Brain microvascular endothelial cell (primary cell): ENCODE measurements around the gene HSBP1L1.
"Not testable (repeated sequence)": the region's sequence is repeated elsewhere in the genome, so short reads cannot be mapped to it uniquely, and the experiment has no call there.

Experiments used
- DNase-seq: peaks from one replicate; pipeline ENCODE4 v3.0.0-alpha.2; 2020
- H3K27ac ChIP-seq: fragments of 250-450 bp; sonication (Bioruptor Pico); 2 replicates; pipeline ENCODE4 v1.5.1; 2020; ENCODE audit warnings: mild to moderate bottlenecking, moderate library complexity
- H3K27me3 ChIP-seq: fragments of 250-450 bp; sonication (Bioruptor Pico); replicated peaks from 2 replicates; pipeline ENCODE4 v1.5.1; 2020; ENCODE audit warnings: mild to moderate bottlenecking
- H3K36me3 ChIP-seq: fragments of 250-450 bp; sonication (Bioruptor Pico); replicated peaks from 2 replicates; pipeline ENCODE4 v1.5.1; 2020; ENCODE audit warnings: mild to moderate bottlenecking
- H3K4me3 ChIP-seq: 2 replicates; pipeline ENCODE4 v1.5.1; 2011; ENCODE audit warnings: low read depth, mild to moderate bottlenecking, control low read depth, low read length, moderate library complexity
- CTCF ChIP-seq: IDR thresholded peaks from 2 replicates; pipeline ENCODE4 v1.5.1; 2011; ENCODE audit warnings: low read depth, mild to moderate bottlenecking, moderate library complexity, low read length, control low read depth, inconsistent platforms; ENCODE audit errors: missing control alignments
- in situ Hi-C: cut with HindIII; loops from 2 replicates; pipeline ENCODE4 v1.10.0; 2017; ENCODE audit warnings: low sequenced_read_pairs, low pct_ligation_motif_present

Gene HSBP1L1

DNA sequence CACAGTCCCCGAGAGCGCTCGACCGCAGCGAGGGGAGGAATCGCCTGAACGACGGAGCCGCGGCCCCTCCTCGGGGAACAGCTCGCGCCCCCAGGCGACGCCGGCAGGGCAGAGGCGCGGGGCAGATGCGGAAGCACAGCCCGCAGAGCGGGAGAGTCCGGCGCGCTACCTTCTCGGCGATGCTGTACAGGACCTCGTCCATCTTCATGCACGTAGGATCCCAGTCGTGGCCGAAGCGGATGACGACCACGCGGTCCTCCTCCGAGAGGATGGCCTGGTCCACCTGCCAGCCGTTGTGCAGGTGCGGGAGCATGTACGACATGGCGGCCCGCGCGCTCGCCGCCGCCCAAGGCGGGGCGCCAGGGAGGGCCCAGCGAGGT, 23.6 kb downstream of the HSBP1L1 start:
- DNase-seq, result peak; percentile 18
- TF ChIP-seq CTCF, result peak; percentile 42
- Histone ChIP-seq H3K27me3 (no peaks in the 10 kb centered on the region), H3K36me3 (peaks cover 3% of the 10 kb centered on the region), H3K27ac (peak overlapping the region; percentile 80), H3K4me3 (peak overlapping the region; percentile 79)
- in situ Hi-C loops, result no loop called here

DNA sequence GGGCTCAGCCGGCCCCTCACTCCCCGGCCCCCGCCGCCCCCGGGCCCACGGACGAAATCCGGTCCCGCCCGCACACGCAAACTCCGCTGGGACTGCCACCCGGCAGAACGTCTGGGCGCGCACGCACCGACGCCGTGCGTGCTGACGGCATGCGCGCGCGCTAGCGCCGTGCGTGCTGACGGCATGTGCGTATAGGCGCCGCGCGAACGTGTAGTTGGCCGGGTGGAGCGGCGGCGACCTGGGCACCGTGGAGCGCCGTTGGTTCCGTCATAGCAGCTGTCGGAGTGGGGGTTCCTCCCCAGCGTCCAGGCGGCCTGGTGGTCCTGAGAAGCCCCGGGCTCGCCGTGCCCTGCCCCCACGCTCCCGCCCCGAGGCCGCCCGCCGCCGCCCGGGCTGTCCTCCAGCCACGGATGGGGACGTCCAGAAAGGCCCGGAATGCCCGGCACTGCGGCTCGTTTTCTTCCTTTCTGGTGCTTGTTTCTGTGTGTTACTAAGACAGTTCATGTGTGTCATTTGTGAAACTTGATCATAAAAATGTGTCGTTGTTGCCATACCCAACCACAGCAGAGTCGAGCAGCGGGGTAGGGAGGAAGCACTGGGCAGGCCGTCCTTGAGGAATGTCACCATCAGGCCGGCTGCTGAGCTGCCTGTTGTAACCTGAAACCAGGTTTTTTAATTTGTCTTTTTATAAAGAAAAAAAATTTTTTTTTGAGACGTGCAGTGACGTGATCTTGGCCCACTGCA, 24.2 kb downstream of the HSBP1L1 start, which contains the start of gene TXNL4A:
Gene TXNL4A (minus strand): TSS at position 113 of the 744 bp plus-strand sequence. CDS start 171 bp downstream, outside the sequence.
- Histone ChIP-seq H3K27ac (peak within 1 kb of the TSS; percentile 80), H3K27me3 (no peaks in the 10 kb centered on the region), H3K4me3 (peak within 1 kb of the TSS; percentile 79), H3K36me3 (no peaks in the 10 kb centered on the region)
- TF ChIP-seq CTCF, result no peak
- DNase-seq, result peak; percentile 75
- in situ Hi-C loops, result no loop called here

GRCh38 chr18:79989195-79989497, 24.7 kb downstream of the HSBP1L1 start:
- no peaks in the 10 kb centered on the region for H3K36me3 ChIP-seq
- in situ Hi-C loops, result no loop called here
- H3K4me3 ChIP-seq, result peak overlapping the region; percentile 79
- peak overlapping the region; percentile 80 for H3K27ac ChIP-seq
- no peak for DNase-seq
- H3K27me3 ChIP-seq, result no peaks in the 10 kb centered on the region
- no peak for TF ChIP-seq CTCF

GRCh38 chr18:79991494-79991893, 27.1 kb downstream of the HSBP1L1 start:
- no peak for TF ChIP-seq CTCF
- DNase-seq, result no peak
- in situ Hi-C loops, result no loop called here
- no peaks in the 10 kb centered on the region for H3K27me3 ChIP-seq
- H3K27ac ChIP-seq, result no peak overlapping the region
- H3K36me3 ChIP-seq, result no peaks in the 10 kb centered on the region
- no peak overlapping the region for H3K4me3 ChIP-seq

GRCh38 chr18:79999701-80000100, 35.3 kb downstream of the HSBP1L1 start:
- in situ Hi-C loops, result not testable (repeated sequence)

DNA sequence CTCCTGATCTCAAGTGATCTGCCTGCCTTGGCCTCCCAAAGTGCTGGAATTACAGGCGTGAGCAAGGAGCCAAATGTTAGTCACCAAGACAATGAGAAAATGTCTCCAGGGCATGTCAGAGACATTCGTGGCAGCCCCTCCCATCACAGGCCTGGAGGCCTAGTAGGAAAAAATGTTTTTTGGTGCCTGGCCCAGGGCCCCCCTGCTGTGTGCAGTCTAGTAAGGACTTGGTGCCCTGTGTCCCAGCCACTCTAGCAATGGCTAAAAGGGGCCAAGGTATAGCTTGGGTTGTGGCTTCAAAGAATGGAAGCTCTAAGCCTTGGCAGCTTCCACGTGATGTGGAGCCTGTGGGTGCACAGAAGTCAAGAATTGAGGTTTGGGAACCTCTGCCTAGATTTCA, 36.4 kb downstream of the HSBP1L1 start:
- Histone ChIP-seq H3K27me3 (no peaks in the 10 kb centered on the region), H3K27ac (no peak overlapping the region), H3K4me3 (no peak overlapping the region), H3K36me3 (no peaks in the 10 kb centered on the region)
- no peak for DNase-seq
- no peak for TF ChIP-seq CTCF
- in situ Hi-C loops, result no loop called here

More at GRCh38 chr18:79999701-80000100, 35.3 kb downstream of the HSBP1L1 start:
- not testable (repeated sequence) for DNase-seq, H3K36me3 ChIP-seq, H3K4me3 ChIP-seq, H3K27me3 ChIP-seq, H3K27ac ChIP-seq
